Effector memory CD4-positive, alpha-beta T cell (primary cell): ENCODE data around the gene CCND3.

ENCODE experiments used
- DNase-seq, 3 donors: peaks; one replicate each; pipeline ENCODE4 v3.0.0-alpha.2; 2020
- H3K27ac ChIP-seq: 2 replicates; pipeline ENCODE4 v1.7.0; 2013; ENCODE audit warnings: mild to moderate bottlenecking, low read length, moderate library complexity; ENCODE audit not compliant: insufficient read depth, poor library complexity, severe bottlenecking
- H3K27me3 ChIP-seq: replicated peaks from 2 replicates; pipeline ENCODE4 v1.7.0; 2013; ENCODE audit warnings: mild to moderate bottlenecking, low read length; ENCODE audit not compliant: insufficient read depth, control insufficient read depth, poor library complexity, severe bottlenecking
- H3K36me3 ChIP-seq: 2 replicates; pipeline ENCODE4 v1.7.0; 2013; ENCODE audit warnings: mild to moderate bottlenecking, low read length, moderate library complexity; ENCODE audit not compliant: control insufficient read depth, insufficient read depth
- H3K4me1 ChIP-seq: 2 replicates; pipeline ENCODE4 v1.7.0; 2013; ENCODE audit warnings: low read length, mild to moderate bottlenecking; ENCODE audit not compliant: control insufficient read depth, insufficient read depth, poor library complexity, severe bottlenecking
- H3K4me3 ChIP-seq: 2 replicates; pipeline ENCODE4 v1.7.0; 2013; ENCODE audit warnings: low read length, low read depth, mild to moderate bottlenecking; ENCODE audit not compliant: insufficient read depth, poor library complexity, severe bottlenecking
- H3K9me3 ChIP-seq: 2 replicates; pipeline ENCODE4 v1.7.0; 2013; ENCODE audit warnings: mild to moderate bottlenecking, low read length, moderate library complexity; ENCODE audit not compliant: control insufficient read depth
- total RNA-seq, 3 donors: gene quantifications; one replicate each; lab custom pipeline; 2026; lab: John Stamatoyannopoulos, UW

Gene CCND3
- total RNA-seq = 189 to 259 (median 213) reads per million in 3 donors

GRCh38 chr6:41941280-41942066 lies at the start of gene CCND3:
CCND3 (minus strand) TSS chr6:41941808; CDS start chr6:41941649, 159 bp downstream.
- H3K4me1 ChIP-seq = peaks cover 50% of the 10 kb centered on the region
- peaks cover 20% of the 10 kb centered on the region for H3K36me3 ChIP-seq
- no peaks in the 10 kb centered on the region for H3K9me3 ChIP-seq
- peak; percentile 69 to 79 (median 71) for DNase-seq
- H3K27ac ChIP-seq = peak within 1 kb of the TSS; percentile 77
- H3K4me3 ChIP-seq = peak within 1 kb of the TSS; percentile 94
- H3K27me3 ChIP-seq = no peaks in the 10 kb centered on the region

- Histone ChIP-seq H3K4me3 (no peak overlapping the region), H3K9me3 (no peaks in the 10 kb centered on the region), H3K27ac (no peak overlapping the region), H3K27me3 (no peaks in the 10 kb centered on the region), H3K4me1 (peaks cover 5% of the 10 kb centered on the region), H3K36me3 (no peaks in the 10 kb centered on the region)
- DNase-seq = no peak
Observed at GRCh38 chr6:41986339-41986738, 44.7 kb upstream of the CCND3 start.

- Histone ChIP-seq H3K36me3 (no peaks in the 10 kb centered on the region), H3K4me1 (peaks cover 15% of the 10 kb centered on the region), H3K4me3 (no peak overlapping the region)
Observed at GRCh38 chr6:41984623-41985022, 43.0 kb upstream of the CCND3 start.

GRCh38 chr6:41976794-41977484 lies 35.3 kb upstream of the CCND3 start:
- Histone ChIP-seq H3K4me1 (peaks cover 33% of the 10 kb centered on the region), H3K9me3 (no peaks in the 10 kb centered on the region), H3K27me3 (no peaks in the 10 kb centered on the region), H3K4me3 (no peak overlapping the region), H3K36me3 (peaks cover 7% of the 10 kb centered on the region), H3K27ac (no peak overlapping the region)
- no peak for DNase-seq

More at GRCh38 chr6:41984623-41985022, 43.0 kb upstream of the CCND3 start:
- no peak overlapping the region for H3K27ac ChIP-seq
- no peak for DNase-seq
- no peaks in the 10 kb centered on the region for H3K27me3 ChIP-seq
- no peaks in the 10 kb centered on the region for H3K9me3 ChIP-seq

- Histone ChIP-seq H3K9me3 (no peaks in the 10 kb centered on the region), H3K36me3 (peaks cover 13% of the 10 kb centered on the region), H3K27me3 (no peaks in the 10 kb centered on the region), H3K4me3 (no peak overlapping the region), H3K4me1 (peaks cover 36% of the 10 kb centered on the region), H3K27ac (no peak overlapping the region)
- DNase-seq = no peak
Observed at GRCh38 chr6:41975276-41975675, 33.7 kb upstream of the CCND3 start.

- Histone ChIP-seq H3K4me3 (no peak overlapping the region), H3K9me3 (no peaks in the 10 kb centered on the region), H3K36me3 (peaks cover 13% of the 10 kb centered on the region), H3K4me1 (peaks cover 30% of the 10 kb centered on the region), H3K27ac (no peak overlapping the region), H3K27me3 (no peaks in the 10 kb centered on the region)
- DNase-seq = no peak
Observed at GRCh38 chr6:41974281-41974825, 32.7 kb upstream of the CCND3 start.

- H3K27ac ChIP-seq = no peak overlapping the region
- peaks cover 29% of the 10 kb centered on the region for H3K4me1 ChIP-seq
- H3K27me3 ChIP-seq = no peaks in the 10 kb centered on the region
- no peaks in the 10 kb centered on the region for H3K9me3 ChIP-seq
- peaks cover 13% of the 10 kb centered on the region for H3K36me3 ChIP-seq
- no peak for DNase-seq
- H3K4me3 ChIP-seq = no peak overlapping the region
Observed at GRCh38 chr6:41972826-41973225, 31.2 kb upstream of the CCND3 start.

- Histone ChIP-seq H3K4me3 (no peak overlapping the region), H3K9me3 (no peaks in the 10 kb centered on the region), H3K4me1 (peaks cover 37% of the 10 kb centered on the region), H3K27ac (no peak overlapping the region), H3K27me3 (no peaks in the 10 kb centered on the region), H3K36me3 (peaks cover 11% of the 10 kb centered on the region)
- DNase-seq = no peak
Observed at GRCh38 chr6:41970436-41970846, 28.8 kb upstream of the CCND3 start.

- Histone ChIP-seq H3K27me3 (no peaks in the 10 kb centered on the region), H3K36me3 (peaks cover 23% of the 10 kb centered on the region), H3K9me3 (no peaks in the 10 kb centered on the region), H3K4me3 (no peak overlapping the region), H3K27ac (peak overlapping the region; percentile 27), H3K4me1 (peaks cover 33% of the 10 kb centered on the region)
- no peak for DNase-seq
Observed at GRCh38 chr6:41967312-41968287, 26.0 kb upstream of the CCND3 start.
